Stomach (tissue), 9 donors: ENCODE results near the gene WNT4. TPM values are rescaled to one million over a fixed set of nuclear protein-coding genes. Genes with fewer than 3 reads are reported as not detected.
A peak's percentile ranks its signal among the peaks of the same experiment; 100 is the strongest.
"Not testable (repeated sequence)": the region's sequence is repeated elsewhere in the genome, so short reads cannot be mapped to it uniquely, and the experiment has no call there.

ENCODE experiments used
- DNase-seq, 2 donors: peaks; one replicate each; pipeline versions ENCODE4 v3.0.0 to v3.0.0-alpha.2; 2013 to 2019
- H3K27ac ChIP-seq, 5 donors: fragments of 200-600 bp in 4 of 5; sonication (generic) in 4 of 5; one replicate each; pipeline ENCODE4 v1.5.1; 2013 to 2019; ENCODE audit warnings: mild to moderate bottlenecking in 1 of 5, moderate library complexity in 1 of 5
- H3K27me3 ChIP-seq, 3 donors: fragments of 200-600 bp; sonication (generic); one replicate each; pipeline ENCODE4 v1.5.1; 2017 to 2019; ENCODE audit warnings: mixed run types in 1 of 3
- H3K36me3 ChIP-seq, 4 donors: fragments of 200-600 bp; sonication (generic); 1 replicate in 3 of 4; 2 replicates in 1 of 4; pipeline ENCODE4 v1.5.1; 2016 to 2019
- H3K4me1 ChIP-seq, 4 donors: fragments of 200-600 bp; sonication (generic); one replicate each; pipeline ENCODE4 v1.5.1; 2016 to 2019
- H3K4me3 ChIP-seq, 4 donors: fragments of 200-600 bp; sonication (generic) in 3 of 4; one replicate each; pipeline ENCODE4 v1.5.1; 2016 to 2019; ENCODE audit warnings: mild to moderate bottlenecking in 1 of 4
- H3K9me3 ChIP-seq, 4 donors: fragments of 200-600 bp; sonication (generic); one replicate each; pipeline ENCODE4 v1.5.1; 2016 to 2019
- CTCF ChIP-seq, 7 experiments: fragments of 450-650 bp in 4 of 7; fragments of 200-600 bp in 3 of 7; sonication (generic) in 3 of 7; IDR thresholded peaks; one replicate each; pipeline ENCODE4 v1.5.1; 2016 to 2019; ENCODE audit warnings: antibody characterized with exemption in 7 of 7, control low read depth in 2 of 7, mild to moderate bottlenecking in 1 of 7
- EP300 ChIP-seq: sonication (generic); formaldehyde crosslinking; IDR thresholded peaks from one replicate; pipeline ENCODE4 v1.6.1; 2017; ENCODE audit warnings: antibody characterized with exemption
- POLR2A ChIP-seq, 4 donors: fragments of 450-650 bp; IDR thresholded peaks; one replicate each; pipeline ENCODE4 v1.6.1; 2016; ENCODE audit warnings: antibody characterized with exemption in 4 of 4, control low read depth in 2 of 4, mild to moderate bottlenecking in 1 of 4, moderate library complexity in 1 of 4
- POLR2AphosphoS5 ChIP-seq, 3 donors: sonication (generic); formaldehyde crosslinking; IDR thresholded peaks; one replicate each; pipeline ENCODE4 v1.6.1; 2016; ENCODE audit warnings: antibody characterized with exemption in 3 of 3
- WGBS, 5 donors: extraction: QIAGEN DNeasy Blood & Tissue Kit in 3 of 5; methylation state at CpG; one replicate each; pipeline versions ENCODE4 v1.1.5 to v1.1.7; 2013 to 2018; 5-methylcytosine and 5-hydroxymethylcytosine counted together
- intact Hi-C: fragments of 100-400 bp; cut with DNase I; formaldehyde crosslinking; loops from one replicate; pipeline ENCODE4 v1.15.1; 2023; ENCODE audit warnings: low total_unique reads
- polyA plus RNA-seq, 3 donors: library from polyadenylated mRNA; stranded (reverse); fragments of 200-250 nt; gene quantifications; one replicate each; pipeline ENCODE4 v1.2.3, GENCODE V29; 2013
- total RNA-seq, 5 donors: library from RNA; depleted of rRNA; stranded (reverse); fragments of >200 nt; gene quantifications; one replicate each; pipeline versions ENCODE4 v1.1.0 to v1.2.3, GENCODE V29; 2014 to 2016
- donor health status: healthy with polysubstance abuse.
- donor health status: Bipolar disorder and iron deficiency.
- donor health status: healthy.

WNT4 gene
- total and polyA plus RNA-seq, 8 donors, result 0.58 to 10.0 (median 4.5) TPM

- H3K4me1 ChIP-seq, result peaks cover 1 to 52% (median 35%) of the 10 kb centered on the region in 4 donors
- H3K27me3 ChIP-seq, result no peaks in the 10 kb centered on the region
- DNase-seq, result no peak
- TF ChIP-seq POLR2A (IDR thresholded peaks at IDR 0.05) (no peak), CTCF (IDR thresholded peaks at IDR 0.05) (no peak), EP300 (no peak), POLR2AphosphoS5 (IDR thresholded peaks at IDR 0.05) (no peak)
- H3K27ac ChIP-seq, result no peak overlapping the region
- WGBS, 5 donors, result 76 to 86% (median 82%) methylated on average over 5 of the region's 5 CpGs
- H3K9me3 ChIP-seq, result no peaks in the 10 kb centered on the region
- no peak overlapping the region for H3K4me3 ChIP-seq
- H3K36me3 ChIP-seq, result peaks cover 28 to 86% (median 74%) of the 10 kb centered on the region in 4 donors
- intact Hi-C loops, result no loop called here
Observed at GRCh38 chr1:22096036-22096435, 46.9 kb downstream of the WNT4 start.

- Histone ChIP-seq H3K27ac (no peak overlapping the region), H3K9me3 (no peaks in the 10 kb centered on the region), H3K36me3 (peaks cover 18 to 88% (median 71%) of the 10 kb centered on the region in 4 donors), H3K4me1 (peaks cover 26 to 53% (median 47%) of the 10 kb centered on the region in 4 donors), H3K4me3 (no peak overlapping the region), H3K27me3 (no peaks in the 10 kb centered on the region)
- no peak for TF ChIP-seq CTCF (IDR thresholded peaks at IDR 0.05)
- WGBS, 5 donors, result 83 to 92% (median 88%) methylated on average over 1 of the region's 1 CpG
- intact Hi-C loops, result no loop called here
- DNase-seq, result no peak
Observed at GRCh38 chr1:22093513-22093912, 49.4 kb downstream of the WNT4 start.

GRCh38 chr1:22092026-22092768, 50.7 kb downstream of the WNT4 start:
- Histone ChIP-seq H3K36me3 (peaks cover 12 to 88% (median 68%) of the 10 kb centered on the region in 4 donors), H3K4me1 (peaks cover 35 to 66% (median 58%) of the 10 kb centered on the region in 4 donors)
- H3K27ac ChIP-seq, H3K4me3 ChIP-seq, intact Hi-C loops, H3K9me3 ChIP-seq, H3K27me3 ChIP-seq: not testable (repeated sequence)
- DNase-seq, result peak in 1 of 2 donors; percentile 32
- WGBS, 5 donors, result 50 to 67% (median 54%) methylated on average over 3 of the region's 3 CpGs

GRCh38 chr1:22090867-22091266, 52.0 kb downstream of the WNT4 start:
- peaks cover 35 to 73% (median 56%) of the 10 kb centered on the region in 4 donors for H3K4me1 ChIP-seq
- no peak overlapping the region for H3K4me3 ChIP-seq
- H3K36me3 ChIP-seq, result peaks cover 19 to 88% (median 67%) of the 10 kb centered on the region in 4 donors
- H3K9me3 ChIP-seq, result no peaks in the 10 kb centered on the region
- DNase-seq, result no peak
- WGBS, 5 donors, result 67 to 83% (median 78%) methylated on average over 3 of the region's 3 CpGs
- no peak overlapping the region for H3K27ac ChIP-seq
- H3K27me3 ChIP-seq, result no peaks in the 10 kb centered on the region
- intact Hi-C loops, result no loop called here
- TF ChIP-seq POLR2AphosphoS5 (IDR thresholded peaks at IDR 0.05), result no peak
- no peak for TF ChIP-seq EP300
- no peak for TF ChIP-seq POLR2A (IDR thresholded peaks at IDR 0.05)
- no peak for TF ChIP-seq CTCF (IDR thresholded peaks at IDR 0.05)

GRCh38 chr1:22089787-22090186, 53.1 kb downstream of the WNT4 start:
- peaks cover 21 to 86% (median 60%) of the 10 kb centered on the region in 4 donors for H3K36me3 ChIP-seq
- DNase-seq, result no peak
- TF ChIP-seq EP300, result no peak
- H3K27me3 ChIP-seq, result no peaks in the 10 kb centered on the region
- H3K4me1 ChIP-seq, result peaks cover 35 to 73% (median 56%) of the 10 kb centered on the region in 4 donors
- H3K4me3 ChIP-seq, result peak overlapping the region in 1 of 4 donors; percentile 22
- no peaks in the 10 kb centered on the region for H3K9me3 ChIP-seq
- intact Hi-C loops, result no loop called here
- H3K27ac ChIP-seq, result peak overlapping the region in 3 of 5 donors; percentile 19 to 56 (median 35)
- WGBS, 5 donors, result 13 to 22% (median 17%) methylated on average over 6 of the region's 6 CpGs
